ENCODE measurements around the gene ACOXL.

ACOXL gene

DNA sequence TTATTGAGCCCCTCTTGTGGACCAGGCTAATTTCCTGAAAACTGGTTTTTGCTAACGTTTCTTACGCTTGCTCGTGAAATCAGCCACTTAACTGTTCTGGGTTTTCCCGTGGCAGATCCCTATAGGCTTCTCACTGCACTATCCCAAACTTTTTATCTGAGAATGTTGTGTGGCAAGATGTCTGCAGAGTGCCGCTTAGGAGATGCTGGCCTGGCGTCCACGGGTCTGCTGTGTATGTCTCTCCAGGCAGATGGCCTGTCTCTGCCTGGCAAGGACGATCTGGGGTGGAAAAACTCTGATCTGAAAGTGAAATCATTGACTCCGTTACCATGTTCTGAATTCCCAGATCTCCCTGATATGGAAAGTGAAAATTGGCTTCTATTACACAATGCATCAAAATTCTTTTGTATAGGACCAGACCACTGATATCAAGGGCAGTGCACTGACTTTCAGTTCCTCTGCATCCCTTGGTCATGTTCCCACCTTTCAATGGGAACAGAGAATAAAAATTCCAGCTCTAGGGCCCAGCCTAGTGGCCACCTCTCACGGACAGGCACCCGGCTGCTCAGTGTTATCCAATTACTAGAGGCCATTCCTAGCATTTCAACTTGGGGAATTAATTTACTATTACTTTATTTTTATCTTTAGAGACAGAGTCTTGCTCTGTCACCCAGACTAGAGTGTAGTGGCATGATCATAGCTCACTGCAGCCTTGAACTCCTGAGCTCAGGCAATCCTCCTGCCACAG lies 154.6 kb downstream of the ACOXL start:
- no peak for DNase-seq (ENCODE audit: insufficient read length)
- no peak for FAIRE-seq
- TF ChIP-seq POLR2AphosphoS5 (IDR thresholded peaks at IDR 0.05; ENCODE audit: low read depth, low read length) (no peak), POLR2A (IDR thresholded peaks at IDR 0.05; ENCODE audit: low read depth, low read length) (no peak), TAF1 (IDR thresholded peaks at IDR 0.05; ENCODE audit: borderline replicate concordance, low read depth, low read length) (no peak)

DNA sequence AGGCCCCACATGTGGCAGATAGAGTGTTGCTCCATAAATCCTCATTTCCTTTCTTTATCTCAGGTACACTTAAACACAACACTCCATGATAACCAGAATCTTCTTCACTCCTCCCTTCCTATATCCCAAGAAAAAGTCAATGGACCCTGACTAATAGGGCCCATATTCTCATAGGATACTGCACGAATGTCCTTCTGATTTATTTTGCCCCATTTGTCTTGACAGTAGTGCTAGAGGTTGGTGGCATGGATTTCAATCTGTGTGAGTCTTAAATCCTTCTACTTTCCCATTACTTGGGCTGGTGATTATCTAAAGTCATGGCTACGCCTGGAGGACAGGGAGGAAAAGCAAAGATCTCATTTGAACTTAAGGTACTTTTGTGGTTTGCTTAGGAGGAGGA lies 156.0 kb downstream of the ACOXL start:
- no peak for FAIRE-seq
- no peak for DNase-seq (ENCODE audit: insufficient read length)
- TF ChIP-seq POLR2A (IDR thresholded peaks at IDR 0.05; ENCODE audit: low read depth, low read length) = no peak

DNA sequence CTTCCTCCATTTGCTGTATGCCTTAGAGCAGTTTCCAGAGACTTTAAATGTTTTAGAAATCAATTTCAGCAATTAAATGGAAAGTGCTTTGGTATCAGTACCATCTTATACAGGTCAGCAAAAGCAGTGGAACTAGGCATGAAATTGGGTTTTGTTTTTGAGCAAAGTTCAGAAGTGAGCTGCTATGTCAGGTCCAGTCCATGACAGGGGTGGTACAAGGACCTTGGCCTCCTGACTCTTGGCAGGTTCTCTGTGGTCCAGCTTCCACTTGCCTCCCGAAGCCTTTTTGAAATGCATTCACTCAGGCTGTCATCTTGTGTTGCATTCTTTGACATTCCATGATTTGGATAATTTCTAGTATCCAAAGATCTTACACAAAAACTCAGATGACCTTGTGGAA lies 159.3 kb downstream of the ACOXL start:
- FAIRE-seq = no peak

DNA sequence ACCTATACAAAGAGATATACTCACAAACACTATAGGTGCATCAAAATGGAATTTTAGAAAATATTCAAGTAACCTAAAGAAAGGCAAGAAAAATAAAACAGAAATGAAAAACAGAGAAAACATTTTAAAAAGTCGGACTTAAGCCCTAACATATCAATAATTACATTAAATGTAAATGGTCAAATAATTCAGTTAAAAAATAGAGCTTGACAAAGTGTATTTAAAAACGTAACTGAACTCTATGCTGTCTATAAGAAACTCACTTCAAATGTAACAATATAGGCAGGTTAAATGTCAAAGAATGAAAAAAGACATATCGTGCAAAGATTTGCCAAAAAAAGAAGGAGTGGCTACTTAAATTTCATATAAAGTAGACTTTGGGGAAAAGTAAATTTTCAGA lies 163.9 kb downstream of the ACOXL start:
- no peak for FAIRE-seq
- DNase-seq (ENCODE audit: insufficient read length) = no peak
- TF ChIP-seq POLR2A (IDR thresholded peaks at IDR 0.05; ENCODE audit: low read depth, low read length) = no peak

More for the DNA sequence above, 159.3 kb downstream of the ACOXL start:
- DNase-seq (ENCODE audit: insufficient read length) = no peak
- no peak for TF ChIP-seq POLR2A (IDR thresholded peaks at IDR 0.05; ENCODE audit: low read depth, low read length)
- TF ChIP-seq POLR2AphosphoS5 (IDR thresholded peaks at IDR 0.05; ENCODE audit: low read depth, low read length) = no peak
- TF ChIP-seq TAF1 (IDR thresholded peaks at IDR 0.05; ENCODE audit: borderline replicate concordance, low read depth, low read length) = no peak

DNA sequence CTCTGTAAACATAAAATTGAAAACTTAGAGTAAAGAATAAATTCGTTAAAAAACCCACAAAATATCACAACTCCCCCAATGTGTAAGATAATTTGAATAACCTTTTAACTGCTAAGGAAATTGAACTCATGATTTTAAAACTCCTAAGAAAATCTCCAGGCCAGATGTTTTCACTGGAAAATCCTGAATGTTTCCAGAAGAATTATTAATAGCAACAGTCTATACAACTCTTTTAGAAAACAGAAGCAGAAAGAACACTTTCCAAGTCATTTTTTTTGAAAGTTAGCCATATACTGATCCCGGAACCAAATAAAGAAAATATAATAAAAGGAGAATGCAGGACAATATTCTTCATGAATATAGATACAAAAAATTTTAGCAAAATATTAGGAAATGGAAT lies 165.6 kb downstream of the ACOXL start:
- no peak for TF ChIP-seq TAF1 (IDR thresholded peaks at IDR 0.05; ENCODE audit: borderline replicate concordance, low read depth, low read length)
- TF ChIP-seq POLR2AphosphoS5 (IDR thresholded peaks at IDR 0.05; ENCODE audit: low read depth, low read length) = no peak
- no peak for TF ChIP-seq POLR2A (IDR thresholded peaks at IDR 0.05; ENCODE audit: low read depth, low read length)
- no peak for DNase-seq (ENCODE audit: insufficient read length)
- FAIRE-seq = no peak

DNA sequence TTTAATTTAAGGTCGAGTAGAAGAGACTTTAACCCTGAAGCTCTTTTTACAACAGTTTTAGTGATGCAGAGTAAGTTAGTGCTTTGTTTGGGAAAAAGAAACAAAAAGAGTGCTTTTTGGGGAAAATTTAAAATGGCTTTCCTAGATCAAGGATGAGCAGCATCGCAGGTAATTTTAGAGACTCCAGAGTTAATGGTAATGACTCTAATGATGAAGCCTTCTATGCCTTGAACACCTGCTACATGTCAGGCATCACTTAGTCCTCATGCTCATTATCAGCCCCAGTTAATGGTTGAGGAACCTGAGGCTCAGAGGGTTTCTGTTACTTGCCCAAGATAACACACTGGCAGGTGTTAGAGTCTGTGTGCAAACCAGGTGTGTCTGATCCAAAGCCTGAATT lies 167.8 kb downstream of the ACOXL start:
- FAIRE-seq = no peak
- TF ChIP-seq POLR2AphosphoS5 (IDR thresholded peaks at IDR 0.05; ENCODE audit: low read depth, low read length) = no peak
- TF ChIP-seq TAF1 (IDR thresholded peaks at IDR 0.05; ENCODE audit: borderline replicate concordance, low read depth, low read length) = no peak
- TF ChIP-seq POLR2A (IDR thresholded peaks at IDR 0.05; ENCODE audit: low read depth, low read length) = no peak
- DNase-seq (ENCODE audit: insufficient read length) = no peak

DNA sequence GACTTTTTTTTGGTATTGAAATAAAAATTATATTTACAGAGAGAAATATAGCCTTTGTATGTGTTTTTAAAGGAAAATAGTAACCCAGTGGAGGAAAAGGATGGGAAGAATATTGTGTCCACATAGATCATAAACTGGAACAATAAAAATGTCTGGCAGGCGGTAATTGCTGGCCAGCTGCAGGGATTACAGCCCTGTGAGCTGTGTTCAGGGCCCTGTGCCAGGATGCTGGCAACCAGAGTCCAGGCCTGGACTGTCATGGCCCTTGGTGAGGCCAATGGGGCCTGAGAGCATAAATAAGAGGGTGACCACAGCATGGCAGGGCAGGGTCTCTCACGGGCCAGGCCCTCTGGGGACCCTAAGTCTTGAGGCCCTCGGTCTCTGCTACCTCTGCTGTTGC lies 171.2 kb downstream of the ACOXL start:
- TF ChIP-seq POLR2A (IDR thresholded peaks at IDR 0.05; ENCODE audit: low read depth, low read length) (no peak), TAF1 (IDR thresholded peaks at IDR 0.05; ENCODE audit: borderline replicate concordance, low read depth, low read length) (no peak), POLR2AphosphoS5 (IDR thresholded peaks at IDR 0.05; ENCODE audit: low read depth, low read length) (no peak)
- FAIRE-seq (no peak), DNase-seq (ENCODE audit: insufficient read length) (no peak)

DNA sequence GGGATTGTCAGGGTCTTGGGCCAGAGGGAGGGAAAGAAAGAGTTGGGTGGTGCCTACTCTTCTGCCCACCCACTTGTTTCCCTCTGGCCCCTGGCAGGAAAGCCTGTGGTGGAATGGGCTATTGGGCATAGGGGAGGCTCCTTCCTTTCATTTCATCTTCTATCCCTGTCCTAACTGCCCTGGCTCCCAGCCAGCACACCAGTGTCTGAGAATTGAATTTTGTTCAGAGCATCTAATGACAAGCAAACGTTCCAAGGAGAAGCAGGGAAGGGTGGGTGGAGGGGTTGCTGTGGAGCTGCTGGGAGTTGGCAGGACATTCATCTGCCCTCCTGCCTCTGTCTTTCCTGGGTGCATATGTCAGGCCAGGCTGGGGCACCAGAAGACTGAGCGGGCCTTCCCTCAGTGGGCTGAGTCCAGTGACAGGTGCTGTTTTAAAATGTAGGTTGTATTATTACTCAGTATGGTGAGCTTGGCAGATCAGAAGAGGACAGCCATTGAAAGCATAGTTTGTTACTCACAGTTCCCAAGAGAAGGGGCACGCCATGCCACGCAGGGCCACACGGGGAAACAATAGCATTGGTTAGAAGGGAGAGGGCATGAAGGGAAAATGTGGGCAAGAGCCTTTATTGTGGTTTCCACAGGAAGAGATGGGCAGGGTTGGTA lies 171.9 kb downstream of the ACOXL start:
- TF ChIP-seq TAF1 (IDR thresholded peaks at IDR 0.05; ENCODE audit: borderline replicate concordance, low read depth, low read length) = no peak
- no peak for TF ChIP-seq POLR2A (IDR thresholded peaks at IDR 0.05; ENCODE audit: low read depth, low read length)
- TF ChIP-seq POLR2AphosphoS5 (IDR thresholded peaks at IDR 0.05; ENCODE audit: low read depth, low read length) = no peak
- no peak for DNase-seq (ENCODE audit: insufficient read length)

DNA sequence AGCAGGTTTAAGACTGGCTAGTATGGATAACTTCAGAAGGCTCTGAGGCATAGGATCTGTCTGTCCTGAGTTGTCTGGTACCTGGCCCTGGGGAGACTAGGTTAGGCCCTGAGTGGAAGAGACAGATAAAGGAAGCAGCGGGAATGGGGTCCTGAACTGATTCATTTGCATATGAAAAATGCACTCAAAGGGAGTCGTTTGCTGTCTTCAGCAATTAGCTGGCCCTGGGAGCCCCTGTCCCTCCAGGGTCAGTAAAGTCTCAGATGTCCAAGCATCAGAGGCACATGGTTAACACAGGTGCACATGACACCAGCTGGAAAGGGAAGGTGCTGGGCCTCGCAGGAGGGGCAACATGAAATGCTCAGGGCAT lies 172.4 kb downstream of the ACOXL start:
- TF ChIP-seq POLR2A (IDR thresholded peaks at IDR 0.05; ENCODE audit: low read depth, low read length) (no peak), TAF1 (IDR thresholded peaks at IDR 0.05; ENCODE audit: borderline replicate concordance, low read depth, low read length) (no peak), POLR2AphosphoS5 (IDR thresholded peaks at IDR 0.05; ENCODE audit: low read depth, low read length) (no peak)
- DNase-seq (ENCODE audit: insufficient read length) (no peak), FAIRE-seq (no peak)

More for the DNA sequence above, 171.9 kb downstream of the ACOXL start:
- no peak for FAIRE-seq

DNA sequence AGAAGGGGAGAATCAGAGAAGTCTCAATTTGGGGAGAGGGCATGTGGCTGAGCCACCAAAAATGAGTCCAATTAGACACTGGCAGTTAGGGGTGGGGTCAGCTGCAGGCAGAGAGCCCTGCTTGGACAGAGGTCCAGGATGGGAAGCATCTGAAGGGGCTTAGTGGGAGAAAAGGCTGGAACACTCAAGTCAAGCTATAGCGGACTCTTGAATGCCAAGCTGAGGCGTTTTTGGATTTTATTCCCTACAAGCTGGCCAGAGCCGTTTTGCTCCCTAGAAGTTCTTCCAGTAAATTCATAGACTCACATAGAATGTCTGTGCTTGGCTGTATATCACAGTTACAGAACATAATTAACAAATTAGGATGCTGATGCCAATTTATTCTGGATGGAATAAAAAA lies 172.8 kb downstream of the ACOXL start:
- no peak for FAIRE-seq
- TF ChIP-seq POLR2A (IDR thresholded peaks at IDR 0.05; ENCODE audit: low read depth, low read length) = no peak
- TF ChIP-seq TAF1 (IDR thresholded peaks at IDR 0.05; ENCODE audit: borderline replicate concordance, low read depth, low read length) = no peak
- TF ChIP-seq POLR2AphosphoS5 (IDR thresholded peaks at IDR 0.05; ENCODE audit: low read depth, low read length) = no peak
- no peak for DNase-seq (ENCODE audit: insufficient read length)

DNA sequence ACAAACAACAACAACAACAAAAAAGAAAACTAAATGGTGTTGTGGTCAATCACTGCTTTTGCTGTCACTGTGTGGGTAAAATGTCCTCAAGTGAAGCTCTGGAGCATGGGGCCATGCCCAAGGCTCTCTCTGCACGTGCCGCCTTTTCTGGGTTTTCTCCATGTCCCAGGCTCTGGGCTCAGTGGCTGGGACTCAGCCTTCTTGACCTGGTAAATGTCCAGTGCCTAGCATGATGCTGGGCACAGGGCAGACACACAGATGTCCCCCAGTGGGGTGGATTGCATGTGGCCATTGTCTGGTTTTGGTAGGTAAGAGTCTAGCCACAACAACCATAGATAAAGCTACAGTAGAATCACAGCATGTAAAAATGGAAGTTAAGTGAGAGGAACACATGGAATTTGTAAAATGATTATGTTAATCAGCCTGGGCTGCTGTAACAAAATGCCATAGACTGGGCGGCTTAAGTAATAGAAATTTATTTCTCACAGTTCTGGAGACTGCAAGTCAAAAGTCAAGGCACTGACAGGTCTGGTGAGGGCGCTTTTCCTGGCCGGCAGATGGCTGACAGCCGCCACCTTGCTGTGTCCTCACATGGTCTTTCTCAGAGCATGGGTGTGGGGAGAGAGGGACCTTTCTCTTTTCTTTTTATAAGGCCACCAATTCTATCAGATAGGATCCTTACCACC lies 174.4 kb downstream of the ACOXL start:
- FAIRE-seq = no peak
- DNase-seq (ENCODE audit: insufficient read length) = no peak
- TF ChIP-seq POLR2A (IDR thresholded peaks at IDR 0.05; ENCODE audit: low read depth, low read length) = no peak
- no peak for TF ChIP-seq TAF1 (IDR thresholded peaks at IDR 0.05; ENCODE audit: borderline replicate concordance, low read depth, low read length)
- no peak for TF ChIP-seq POLR2AphosphoS5 (IDR thresholded peaks at IDR 0.05; ENCODE audit: low read depth, low read length)

DNA sequence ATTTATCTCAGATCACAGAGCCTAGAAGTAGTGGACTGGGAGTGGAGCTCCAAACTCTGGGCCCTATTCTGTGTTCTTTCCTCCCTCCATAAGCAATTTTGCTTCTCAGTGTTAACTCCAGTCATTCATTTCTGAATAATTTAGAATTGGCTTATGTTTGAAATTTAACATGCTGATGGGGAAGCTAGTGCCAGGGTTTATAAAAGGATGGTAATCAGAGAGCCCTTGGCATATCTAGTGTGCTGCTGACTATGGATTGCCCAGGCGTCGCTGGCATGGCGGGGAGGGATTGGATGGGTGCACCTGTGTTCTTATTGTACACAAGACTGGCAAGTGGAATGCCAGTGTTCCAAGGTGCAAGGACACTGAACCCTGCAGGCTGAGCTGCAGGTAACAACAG lies 177.1 kb downstream of the ACOXL start:
- FAIRE-seq (no peak), DNase-seq (ENCODE audit: insufficient read length) (no peak)
- TF ChIP-seq POLR2AphosphoS5 (IDR thresholded peaks at IDR 0.05; ENCODE audit: low read depth, low read length) (no peak), POLR2A (IDR thresholded peaks at IDR 0.05; ENCODE audit: low read depth, low read length) (no peak), TAF1 (IDR thresholded peaks at IDR 0.05; ENCODE audit: borderline replicate concordance, low read depth, low read length) (no peak)
